OCI-LY1 (cell line): Measurements from ENCODE around the gene CTNNBL1.

Experiments used
- CTCF ChIP-seq: fragments of 200-600 bp; sonication (generic), shearing (Covaris generic); IDR thresholded peaks from 2 replicates; pipeline ENCODE4 v1.5.1; 2017; ENCODE audit warnings: mild to moderate bottlenecking, antibody characterized with exemption, low read length, moderate library complexity, mixed read lengths
- EZH2 ChIP-seq: fragments of 200-600 bp; sonication (generic), shearing (Covaris generic); IDR thresholded peaks from 2 replicates; pipeline ENCODE4 v1.8.0; 2017; ENCODE audit warnings: borderline replicate concordance, mixed run types, mild to moderate bottlenecking, antibody characterized with exemption, low read length, moderate library complexity, mixed read lengths

- no peak for TF ChIP-seq CTCF
- no peak for TF ChIP-seq EZH2
Measured at GRCh38 chr20:37871751-37872150, 177.9 kb downstream of the CTNNBL1 start.
